Activated CD4-positive, alpha-beta T cell treated with anti-CD3 and anti-CD28 coated beads for 48 hours (primary cell): ENCODE results near the gene RAB18.
"Not testable (repeated sequence)": the region's sequence is repeated elsewhere in the genome, so short reads cannot be mapped to it uniquely, and the experiment has no call there.

Experiments
- DNase-seq: peaks from one replicate; pipeline ENCODE4 v3.0.0-alpha.2; 2020

Gene RAB18

DNA sequence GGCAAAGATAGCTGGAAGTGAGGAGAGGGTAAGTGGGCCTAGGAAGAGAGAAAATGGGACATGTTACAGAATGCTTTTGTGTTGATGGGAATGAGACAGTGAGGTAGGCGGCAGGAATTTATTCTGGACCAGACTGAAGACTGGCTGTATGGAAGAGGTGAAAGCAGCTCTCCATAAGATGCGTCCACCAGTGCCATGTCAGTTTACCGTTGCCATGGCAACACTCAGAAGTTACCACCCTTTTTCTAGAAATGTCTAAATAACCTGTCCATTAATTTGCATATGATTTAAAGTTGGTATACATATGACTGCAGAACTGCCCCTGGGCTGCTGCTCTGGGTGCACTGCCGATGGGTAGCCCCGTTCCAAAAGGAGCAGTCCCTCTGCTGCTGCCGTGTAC, 46.7 kb downstream of the RAB18 start:
- no peak for DNase-seq

DNA sequence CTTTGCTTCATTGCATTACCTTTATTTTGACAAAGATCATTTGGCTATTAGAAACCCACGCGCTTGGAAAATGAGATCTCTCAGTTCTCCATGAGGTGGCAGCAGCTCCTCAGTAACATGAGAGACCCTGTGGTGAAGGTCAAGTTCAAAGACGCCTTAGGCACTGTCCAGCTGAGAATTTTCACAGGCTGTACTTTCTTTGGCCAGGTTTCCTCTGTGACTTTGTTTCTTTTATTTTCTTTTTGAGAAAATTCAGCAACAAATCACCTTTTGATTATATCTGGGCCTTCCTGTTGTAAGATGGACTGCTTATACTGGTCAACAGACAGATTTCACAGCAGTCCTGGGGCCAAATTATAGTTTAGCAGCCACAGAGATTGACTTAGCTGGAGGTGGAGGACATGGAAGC, 54.5 kb downstream of the RAB18 start:
- peak; percentile 28 for DNase-seq

DNA sequence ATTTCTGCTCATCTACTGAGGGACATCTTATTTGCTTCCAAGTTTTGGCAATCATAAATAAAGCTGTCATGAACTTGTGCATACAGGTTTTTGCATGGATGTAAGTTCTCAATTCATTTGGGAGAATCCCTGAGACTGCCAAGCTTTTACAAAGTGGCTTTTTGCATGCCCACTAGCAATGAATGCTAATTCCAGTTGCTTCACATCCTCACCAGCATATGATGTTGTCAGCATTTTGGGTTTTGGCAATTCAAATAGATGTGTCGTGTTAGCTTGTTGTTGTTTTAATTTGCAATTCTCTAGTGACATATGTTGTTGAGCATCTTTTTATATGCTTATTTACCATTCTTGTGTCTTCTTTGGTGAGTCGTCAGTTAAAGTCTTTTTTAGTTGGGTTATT, 57.2 kb downstream of the RAB18 start:
- no peak for DNase-seq

DNA sequence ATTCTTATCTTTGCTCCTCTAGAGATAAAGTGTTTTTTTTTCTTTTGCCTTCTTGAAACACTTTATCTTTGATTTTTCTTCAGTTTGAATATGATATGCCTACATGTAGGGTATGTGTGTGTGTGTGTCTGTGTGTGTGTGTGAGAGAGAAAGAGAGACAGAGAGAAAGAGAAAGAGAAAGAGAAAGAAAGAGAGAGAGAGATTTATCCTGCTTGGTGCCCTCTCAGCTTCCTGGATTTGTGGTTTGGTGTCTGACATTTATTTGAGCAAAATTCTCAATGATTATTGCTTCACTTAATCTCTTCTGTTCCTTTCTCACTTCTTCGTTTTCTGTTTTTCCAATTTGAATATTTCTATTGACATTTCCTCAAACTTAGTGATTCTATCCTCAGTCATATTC, 60.3 kb downstream of the RAB18 start:
- DNase-seq: no peak

DNA sequence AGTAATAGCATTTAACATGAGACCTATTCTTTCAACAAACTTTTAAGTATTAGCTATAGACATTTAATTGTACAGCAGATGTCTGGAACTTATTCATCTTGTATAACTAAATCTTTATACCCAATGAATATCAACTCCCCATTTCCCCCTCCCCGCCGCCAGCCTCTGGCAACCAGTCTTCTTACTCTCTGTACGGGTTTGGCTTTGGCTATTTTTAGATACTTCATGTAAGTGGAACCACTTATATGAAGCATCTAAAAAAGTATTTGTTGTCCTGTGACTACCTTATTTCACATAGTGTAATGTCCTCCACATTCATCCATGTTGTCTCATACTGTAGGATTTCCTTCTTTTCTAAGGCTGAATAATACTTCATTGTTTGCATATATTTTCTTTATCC, 60.8 kb downstream of the RAB18 start:
- no peak for DNase-seq

DNA sequence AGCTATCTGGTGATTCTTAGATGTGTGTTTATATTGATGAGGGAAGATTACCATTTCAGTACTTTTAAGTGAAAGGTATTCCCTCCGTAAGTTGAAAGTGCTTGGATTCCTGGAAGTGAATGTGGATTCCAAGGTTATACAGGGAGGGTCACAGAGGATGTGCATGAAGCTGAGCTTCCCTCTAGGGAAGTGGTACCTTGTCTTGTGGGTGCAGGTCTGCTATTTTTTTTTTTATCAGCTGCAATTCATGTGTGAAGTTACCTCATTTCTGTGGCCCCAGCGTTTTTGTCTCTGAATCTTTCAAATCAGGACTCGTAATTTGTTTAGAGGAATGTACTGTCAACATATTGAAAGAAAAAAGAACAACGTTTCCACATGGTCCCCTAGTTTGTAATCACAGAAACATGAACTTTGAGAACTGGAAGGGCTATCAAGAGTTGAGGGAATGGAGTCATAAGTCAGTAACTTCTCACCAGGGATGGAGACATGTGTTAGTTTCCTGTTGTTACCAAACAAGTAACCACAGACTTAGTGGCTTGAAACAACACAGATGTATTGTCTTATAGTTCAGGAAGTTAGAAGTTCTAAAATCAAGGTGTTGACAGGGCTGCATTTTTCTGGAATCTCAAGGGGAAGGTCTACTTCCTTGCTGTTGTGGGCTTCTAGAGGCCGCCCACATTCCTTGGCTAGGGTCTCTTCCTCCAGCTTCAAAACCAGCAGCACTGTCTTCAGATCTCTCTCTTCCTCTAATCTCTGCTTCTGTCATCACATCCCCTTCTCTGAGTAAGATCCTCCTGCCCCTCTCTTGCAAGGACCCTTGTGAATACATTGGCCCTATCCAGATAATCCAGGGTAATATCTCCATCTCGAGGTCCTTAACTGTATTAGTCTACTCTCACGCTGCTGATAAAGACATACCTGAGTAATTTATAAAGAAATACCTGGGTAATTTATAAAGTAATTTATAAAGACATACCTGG, 64.4 kb downstream of the RAB18 start:
- DNase-seq: no peak

DNA sequence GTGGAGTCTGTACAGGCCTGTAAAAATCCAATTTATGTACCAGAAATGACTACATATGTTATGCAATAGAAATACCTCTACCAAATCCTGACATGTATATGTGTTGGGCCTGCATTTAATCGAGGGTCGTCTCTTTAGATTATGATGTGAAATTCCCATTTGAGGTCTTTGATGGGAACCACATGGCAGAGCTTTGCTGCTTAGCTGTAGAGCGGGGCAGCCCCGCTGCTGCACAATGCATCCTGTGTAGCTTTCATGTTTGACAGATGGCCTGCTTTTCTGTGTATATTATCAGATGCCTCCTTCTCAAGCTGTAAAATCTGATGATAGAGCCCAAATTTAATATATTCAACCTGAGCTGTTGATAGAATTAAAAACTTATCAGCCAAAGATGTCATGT, 65.8 kb downstream of the RAB18 start:
- DNase-seq: no peak

DNA sequence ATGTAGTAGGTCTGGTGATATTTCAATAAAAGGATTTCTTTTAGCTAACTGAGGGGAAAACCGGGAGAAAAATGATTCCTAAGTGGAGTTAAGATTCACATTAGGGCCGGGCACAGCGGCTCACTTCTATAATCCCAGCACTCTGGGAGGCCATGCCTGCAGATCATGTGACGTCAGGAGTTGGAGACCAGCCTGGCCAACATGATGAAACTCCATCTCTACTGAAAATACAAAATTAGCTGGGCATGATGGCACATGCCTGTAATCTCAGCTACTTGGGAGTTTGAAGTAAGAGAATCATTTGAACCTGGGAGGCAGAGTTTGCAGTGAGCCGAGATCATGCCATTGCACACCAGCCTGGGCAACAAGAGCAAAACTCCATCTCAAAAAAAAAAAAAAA, 72.9 kb downstream of the RAB18 start:
- DNase-seq: not testable (repeated sequence)

DNA sequence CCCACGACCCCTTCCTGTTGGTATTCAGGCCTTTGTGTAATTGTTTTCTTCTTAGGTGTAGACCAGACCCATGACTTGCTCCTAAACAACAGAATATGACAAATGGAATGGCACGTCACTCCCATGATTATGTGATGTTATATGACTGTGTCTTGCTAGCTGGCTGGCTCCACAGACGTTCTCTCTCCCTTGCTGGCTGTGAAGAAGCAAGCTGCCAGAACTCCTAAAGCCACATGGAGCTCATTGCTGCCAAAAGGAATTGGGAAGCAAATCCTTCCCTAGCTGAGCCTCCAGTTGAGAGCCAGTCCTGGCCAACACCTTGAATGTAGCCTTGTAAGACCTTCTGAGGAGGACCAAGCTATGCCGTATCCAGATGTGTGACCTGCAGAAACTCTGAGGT, 74.2 kb downstream of the RAB18 start:
- DNase-seq: no peak

DNA sequence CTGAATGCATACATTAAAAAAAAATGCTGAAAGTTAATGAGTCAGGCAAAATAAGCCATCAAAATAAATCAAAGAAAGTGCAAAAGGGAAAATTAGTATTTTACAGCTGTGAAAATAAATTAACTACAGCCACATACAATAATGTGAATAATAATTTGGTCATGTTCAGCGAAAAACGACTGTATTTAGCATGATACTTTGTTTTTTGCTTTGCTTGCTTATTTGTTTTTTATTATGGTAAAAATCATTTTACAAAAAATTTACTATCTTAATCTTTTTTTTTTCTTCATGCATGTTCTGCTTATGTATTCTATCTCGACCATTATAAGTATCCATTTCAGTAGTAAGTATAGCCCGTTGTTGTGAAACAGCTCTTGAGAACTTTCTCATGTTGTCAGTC, 77.1 kb downstream of the RAB18 start:
- DNase-seq: no peak

DNA sequence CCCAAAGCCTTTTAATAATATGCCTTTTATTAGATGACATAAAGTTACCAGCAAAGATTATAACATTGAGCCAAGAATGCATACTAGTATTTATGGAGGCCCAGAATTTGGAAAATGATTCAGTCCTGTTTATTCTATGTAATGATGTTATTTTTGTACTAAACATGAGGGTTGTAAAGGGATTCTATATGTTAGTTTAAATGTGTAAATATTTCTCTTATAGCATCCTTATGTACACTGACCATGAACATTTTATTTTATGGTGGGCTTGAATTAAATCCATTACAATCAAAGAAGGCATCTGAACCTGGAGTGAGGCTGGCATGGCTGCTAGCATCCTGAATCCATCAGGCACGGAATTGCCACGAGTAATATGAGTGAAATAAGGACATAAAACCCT, 80.2 kb downstream of the RAB18 start:
- no peak for DNase-seq
